GM18520 (cell line): ENCODE measurements around the gene SEC22C.

Source experiments
- ATAC-seq: cut with Tn5 transposase; IDR thresholded peaks from one replicate; pipeline ENCODE4 v1.9.1; 2021; ENCODE audit not compliant: unreplicated experiment

SEC22C gene

GRCh38 chr3:42539871-42540714 is 41.7 kb downstream of the SEC22C start:
- no peak for ATAC-seq

- ATAC-seq: no peak
Observed at GRCh38 chr3:42537350-42537749, 44.4 kb downstream of the SEC22C start.

- ATAC-seq: no peak
Observed at GRCh38 chr3:42535981-42536784, 45.6 kb downstream of the SEC22C start.

- ATAC-seq: no peak
Observed at GRCh38 chr3:42533161-42533897, 48.4 kb downstream of the SEC22C start.

- no peak for ATAC-seq
Observed at GRCh38 chr3:42532229-42532628, 49.5 kb downstream of the SEC22C start.

GRCh38 chr3:42531470-42531869 is 50.3 kb downstream of the SEC22C start:
- no peak for ATAC-seq

- no peak for ATAC-seq
Observed at GRCh38 chr3:42530073-42530472, 51.7 kb downstream of the SEC22C start.

GRCh38 chr3:42529468-42529867 is 52.3 kb downstream of the SEC22C start:
- no peak for ATAC-seq

GRCh38 chr3:42527368-42527917 is 54.3 kb downstream of the SEC22C start:
- ATAC-seq: no peak

- ATAC-seq: no peak
Observed at GRCh38 chr3:42526616-42527367, 55.0 kb downstream of the SEC22C start.

GRCh38 chr3:42525736-42526345 is 55.9 kb downstream of the SEC22C start:
- ATAC-seq: no peak

- ATAC-seq: no peak
Observed at GRCh38 chr3:42525212-42525611, 56.6 kb downstream of the SEC22C start.

GRCh38 chr3:42524751-42525150 is 57.0 kb downstream of the SEC22C start:
- ATAC-seq: no peak

GRCh38 chr3:42520906-42521305 is 60.9 kb downstream of the SEC22C start:
- no peak for ATAC-seq

GRCh38 chr3:42520336-42520735 is 61.4 kb downstream of the SEC22C start:
- ATAC-seq: no peak

GRCh38 chr3:42519568-42519962 is 62.2 kb downstream of the SEC22C start:
- no peak for ATAC-seq

- ATAC-seq: no peak
Observed at GRCh38 chr3:42518800-42519567, 62.8 kb downstream of the SEC22C start.

GRCh38 chr3:42517117-42517516 is 64.7 kb downstream of the SEC22C start:
- ATAC-seq: no peak

GRCh38 chr3:42516443-42516842 is 65.3 kb downstream of the SEC22C start:
- no peak for ATAC-seq
